HG02763 (cell line): ENCODE data around the gene CPB1.

Source experiments
- ATAC-seq: cut with Tn5 transposase; IDR thresholded peaks from one replicate; pipeline ENCODE4 v1.9.1; 2021; ENCODE audit warnings: mild to moderate bottlenecking, moderate library complexity; ENCODE audit not compliant: unreplicated experiment

The CPB1 gene

GRCh38 chr3:148879256-148879655, 51.6 kb downstream of the CPB1 start:
- ATAC-seq, result no peak

- ATAC-seq, result no peak
These were observed 53.1 kb downstream of the CPB1 start for GRCh38 chr3:148880681-148881080.

DNA sequence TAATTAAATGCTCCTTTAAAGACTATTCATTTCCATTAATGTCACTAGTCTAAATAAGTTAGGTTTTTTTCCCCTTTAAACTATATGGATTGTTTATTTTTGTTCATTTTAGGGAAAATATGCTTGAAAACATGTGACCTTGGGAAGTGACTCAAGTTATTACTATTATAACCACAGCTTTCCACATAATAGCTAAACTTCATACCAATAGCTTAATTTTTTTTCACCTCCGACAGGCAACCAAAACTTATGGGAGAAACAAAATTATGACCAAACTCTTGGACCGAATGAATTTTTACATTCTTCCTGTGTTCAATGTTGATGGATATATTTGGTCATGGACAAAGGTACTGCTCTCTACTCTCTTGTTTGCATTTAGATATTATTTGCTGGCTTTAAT, 53.7 kb downstream of the CPB1 start:
- ATAC-seq, result no peak

DNA sequence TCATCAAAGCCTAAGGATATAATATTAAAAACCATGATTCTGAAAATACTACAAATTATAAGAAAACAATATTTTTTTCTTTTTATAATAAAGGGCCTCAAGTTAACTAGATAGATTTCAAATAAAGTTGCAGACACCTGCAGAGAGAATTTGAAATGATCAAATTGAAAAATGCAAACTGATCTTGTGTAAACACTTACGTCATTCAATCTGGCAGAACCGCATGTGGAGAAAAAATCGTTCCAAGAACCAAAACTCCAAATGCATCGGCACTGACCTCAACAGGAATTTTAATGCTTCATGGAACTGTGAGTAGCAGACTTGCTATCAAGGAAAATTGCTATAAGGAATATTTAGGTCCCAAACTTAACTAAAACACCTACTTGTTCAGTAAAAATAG, 54.7 kb downstream of the CPB1 start:
- no peak for ATAC-seq

DNA sequence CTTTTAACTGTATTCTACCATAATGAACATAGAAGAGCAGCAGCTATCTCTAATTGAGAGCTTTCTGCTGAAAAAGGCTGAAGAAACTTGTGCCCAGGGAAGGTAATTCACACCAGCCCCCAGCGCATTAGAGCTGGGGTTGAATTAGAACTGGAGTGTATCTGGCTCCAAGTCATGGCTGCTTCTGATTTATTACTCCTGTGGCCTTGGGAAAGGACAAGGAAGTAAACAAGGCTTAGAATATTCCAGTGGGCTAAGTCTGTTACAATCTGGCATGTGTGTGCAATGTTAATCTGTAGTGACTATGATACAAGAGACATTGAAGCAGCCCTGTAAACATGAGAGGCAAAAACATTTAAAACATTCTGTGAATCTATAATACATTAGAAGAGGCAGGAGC, 55.6 kb downstream of the CPB1 start:
- no peak for ATAC-seq

- no peak for ATAC-seq
These were observed 56.6 kb downstream of the CPB1 start for GRCh38 chr3:148884261-148884660.

- ATAC-seq, result no peak
These were observed 62.2 kb downstream of the CPB1 start for GRCh38 chr3:148889828-148890227.

DNA sequence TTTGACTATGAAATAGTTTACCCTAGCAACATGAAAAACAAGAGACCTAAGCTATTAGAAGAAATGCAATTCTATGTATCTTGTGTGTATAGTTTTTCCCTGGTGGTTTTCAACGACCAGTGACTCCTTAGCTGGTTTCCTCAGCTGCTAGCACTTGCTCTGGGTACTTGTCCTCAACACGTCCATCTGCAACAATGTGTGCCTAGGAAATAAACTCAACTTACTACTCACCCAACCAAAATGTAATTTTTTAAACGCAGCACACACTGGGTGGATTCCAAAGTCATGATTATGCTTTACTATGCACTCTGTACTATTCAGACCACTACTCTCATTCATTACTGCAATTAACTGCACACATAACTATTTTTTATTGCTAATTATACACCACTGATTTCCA, 68.5 kb downstream of the CPB1 start:
- ATAC-seq, result no peak

- ATAC-seq, result no peak
These were observed 74.6 kb downstream of the CPB1 start for GRCh38 chr3:148901987-148902791.

DNA sequence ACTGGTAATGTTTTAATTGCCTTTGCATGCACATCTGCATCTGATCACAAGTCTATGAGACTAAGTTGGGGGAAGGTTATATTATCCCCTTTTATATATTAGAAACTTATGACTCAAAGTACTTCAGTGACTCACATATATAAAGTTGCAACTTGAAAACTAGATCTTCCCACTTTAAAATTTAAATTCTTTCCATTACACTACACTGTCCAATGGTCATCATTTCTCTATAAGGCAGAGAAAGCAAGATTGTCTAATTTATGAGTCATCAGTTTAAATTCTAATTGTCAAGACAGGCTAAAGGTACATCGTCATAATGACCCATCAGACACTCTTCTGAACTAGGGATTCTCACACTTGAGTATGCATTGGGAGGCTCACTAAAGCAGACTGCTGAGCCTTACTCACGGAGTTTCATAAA, 75.4 kb downstream of the CPB1 start:
- ATAC-seq, result no peak

DNA sequence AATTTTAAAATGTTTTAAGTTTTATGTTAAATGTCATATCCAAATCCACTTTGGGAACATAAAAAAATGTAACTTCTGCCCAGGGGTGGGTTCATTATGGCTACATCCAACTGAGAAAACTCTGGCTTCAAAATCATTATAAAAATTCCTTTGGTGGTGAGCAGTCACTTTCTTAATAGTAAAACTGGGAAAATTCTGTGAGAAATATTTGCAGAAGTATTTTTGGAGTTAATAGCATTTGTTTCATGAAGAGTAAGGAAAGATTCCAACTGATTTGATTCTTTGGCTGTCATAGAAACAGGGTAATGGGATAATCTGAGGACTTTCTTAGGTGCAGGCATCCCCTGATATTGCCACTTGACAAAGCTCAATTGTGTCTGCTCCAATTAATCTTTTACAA, 76.3 kb downstream of the CPB1 start:
- no peak for ATAC-seq

DNA sequence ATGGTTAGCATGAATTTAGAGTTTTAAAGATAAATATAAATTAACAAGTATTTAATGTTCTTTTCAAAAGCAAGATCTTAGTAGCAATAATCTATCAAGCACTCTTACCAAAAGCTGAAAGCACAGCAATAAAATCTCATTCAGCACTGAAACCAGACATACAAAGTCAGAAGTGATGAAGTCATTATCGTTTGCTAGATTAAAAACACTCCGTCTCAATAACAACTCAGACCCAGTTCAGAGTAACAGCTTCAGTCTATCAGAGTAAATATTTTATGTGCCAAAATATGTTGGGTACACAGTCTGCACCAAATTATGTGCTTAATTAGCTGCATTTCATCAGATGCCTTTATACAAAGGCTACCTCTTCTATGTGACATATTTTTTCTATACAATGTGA, 79.1 kb downstream of the CPB1 start:
- no peak for ATAC-seq
